ENCODE data around the gene MIB1. TPM values are rescaled to one million over a fixed set of nuclear protein-coding genes. Genes with fewer than 3 reads are reported as not detected.
A peak's percentile ranks its signal among the peaks of the same experiment; 100 is the strongest.

The MIB1 gene
- total RNA-seq, 1 experiment from 2014 or later, result 66.3 TPM

DNA sequence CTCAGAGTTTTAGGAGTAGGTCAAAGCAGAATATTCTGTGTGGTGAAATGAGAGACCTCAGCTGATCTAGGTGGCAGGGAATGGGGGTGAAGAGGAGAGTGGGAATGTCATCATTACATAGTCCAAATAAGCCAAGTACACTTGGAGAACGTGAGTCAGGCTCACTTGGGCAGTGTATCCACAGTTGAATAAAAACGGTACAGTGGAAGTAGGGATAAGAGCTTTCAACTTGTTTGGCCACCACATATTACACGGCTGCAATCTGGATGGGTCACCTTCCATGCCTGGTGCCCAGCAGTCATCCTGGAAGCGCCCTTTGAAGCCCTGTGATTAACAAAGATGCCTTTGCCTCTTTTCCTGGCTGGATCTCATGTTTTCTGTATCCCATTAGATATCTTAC, 28.6 kb downstream of the MIB1 start:
- intact Hi-C loops (cut with micrococcal nuclease; ENCODE audit: unreplicated experiment), result no loop called here
- ChIA-PET POLR2A (no interaction called here), CTCF (no interaction called here)
- no peak overlapping the region for H3K4me3 ChIP-seq (ENCODE audit: low read depth in 2 of 2, low read length in 2 of 2)
- ATAC-seq (no peak), DNase-seq (ENCODE audit: low read depth, low spot score) (no peak)
- peaks cover 3% of the 10 kb centered on the region; the same call in 1 of the 2 replicates for H3K36me3 ChIP-seq (ENCODE audit: control insufficient read depth, insufficient read depth, low read length)
- in situ Hi-C loops (cut with HindIII; ENCODE audit: low pct_unique_long_range_greater_than_20kb, low sequenced_read_pairs), result no loop called here
- H3K4me1 ChIP-seq (ENCODE audit: control insufficient read depth, insufficient read depth, low read length), result no peaks in the 10 kb centered on the region
- no peak overlapping the region for H3K27ac ChIP-seq (ENCODE audit: low read length)
- no peaks in the 10 kb centered on the region for H3K9me3 ChIP-seq (ENCODE audit: control insufficient read depth, insufficient read depth, low read depth, low read length)
- BruUV-seq (replicated peaks), result TSS peak; percentile 23
- H3K27me3 ChIP-seq (ENCODE audit: control insufficient read depth, insufficient read depth, low read length), result no peaks in the 10 kb centered on the region
- TF ChIP-seq SIN3A (IDR thresholded peaks at IDR 0.05; ENCODE audit: borderline replicate concordance, insufficient read depth, low read depth, low read length) (no peak), POLR2AphosphoS5 (IDR thresholded peaks at IDR 0.05; ENCODE audit: low read depth, low read length) (no peak), TCF7L2 (IDR thresholded peaks at IDR 0.05; ENCODE audit: low read depth, low read length) (no peak)
- TF ChIP-seq, protein P1, sequence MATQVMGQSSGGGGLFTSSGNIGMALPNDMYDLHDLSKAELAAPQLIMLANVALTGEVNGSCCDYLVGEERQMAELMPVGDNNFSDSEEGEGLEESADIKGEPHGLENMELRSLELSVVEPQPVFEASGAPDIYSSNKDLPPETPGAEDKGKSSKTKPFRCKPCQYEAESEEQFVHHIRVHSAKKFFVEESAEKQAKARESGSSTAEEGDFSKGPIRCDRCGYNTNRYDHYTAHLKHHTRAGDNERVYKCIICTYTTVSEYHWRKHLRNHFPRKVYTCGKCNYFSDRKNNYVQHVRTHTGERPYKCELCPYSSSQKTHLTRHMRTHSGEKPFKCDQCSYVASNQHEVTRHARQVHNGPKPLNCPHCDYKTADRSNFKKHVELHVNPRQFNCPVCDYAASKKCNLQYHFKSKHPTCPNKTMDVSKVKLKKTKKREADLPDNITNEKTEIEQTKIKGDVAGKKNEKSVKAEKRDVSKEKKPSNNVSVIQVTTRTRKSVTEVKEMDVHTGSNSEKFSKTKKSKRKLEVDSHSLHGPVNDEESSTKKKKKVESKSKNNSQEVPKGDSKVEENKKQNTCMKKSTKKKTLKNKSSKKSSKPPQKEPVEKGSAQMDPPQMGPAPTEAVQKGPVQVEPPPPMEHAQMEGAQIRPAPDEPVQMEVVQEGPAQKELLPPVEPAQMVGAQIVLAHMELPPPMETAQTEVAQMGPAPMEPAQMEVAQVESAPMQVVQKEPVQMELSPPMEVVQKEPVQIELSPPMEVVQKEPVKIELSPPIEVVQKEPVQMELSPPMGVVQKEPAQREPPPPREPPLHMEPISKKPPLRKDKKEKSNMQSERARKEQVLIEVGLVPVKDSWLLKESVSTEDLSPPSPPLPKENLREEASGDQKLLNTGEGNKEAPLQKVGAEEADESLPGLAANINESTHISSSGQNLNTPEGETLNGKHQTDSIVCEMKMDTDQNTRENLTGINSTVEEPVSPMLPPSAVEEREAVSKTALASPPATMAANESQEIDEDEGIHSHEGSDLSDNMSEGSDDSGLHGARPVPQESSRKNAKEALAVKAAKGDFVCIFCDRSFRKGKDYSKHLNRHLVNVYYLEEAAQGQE (IDR thresholded peaks at IDR 0.05; ENCODE audit: insufficient read depth in 1 of 2, low read depth in 2 of 2, low read length in 1 of 2), result no peak
- TF ChIP-seq, protein P2, sequence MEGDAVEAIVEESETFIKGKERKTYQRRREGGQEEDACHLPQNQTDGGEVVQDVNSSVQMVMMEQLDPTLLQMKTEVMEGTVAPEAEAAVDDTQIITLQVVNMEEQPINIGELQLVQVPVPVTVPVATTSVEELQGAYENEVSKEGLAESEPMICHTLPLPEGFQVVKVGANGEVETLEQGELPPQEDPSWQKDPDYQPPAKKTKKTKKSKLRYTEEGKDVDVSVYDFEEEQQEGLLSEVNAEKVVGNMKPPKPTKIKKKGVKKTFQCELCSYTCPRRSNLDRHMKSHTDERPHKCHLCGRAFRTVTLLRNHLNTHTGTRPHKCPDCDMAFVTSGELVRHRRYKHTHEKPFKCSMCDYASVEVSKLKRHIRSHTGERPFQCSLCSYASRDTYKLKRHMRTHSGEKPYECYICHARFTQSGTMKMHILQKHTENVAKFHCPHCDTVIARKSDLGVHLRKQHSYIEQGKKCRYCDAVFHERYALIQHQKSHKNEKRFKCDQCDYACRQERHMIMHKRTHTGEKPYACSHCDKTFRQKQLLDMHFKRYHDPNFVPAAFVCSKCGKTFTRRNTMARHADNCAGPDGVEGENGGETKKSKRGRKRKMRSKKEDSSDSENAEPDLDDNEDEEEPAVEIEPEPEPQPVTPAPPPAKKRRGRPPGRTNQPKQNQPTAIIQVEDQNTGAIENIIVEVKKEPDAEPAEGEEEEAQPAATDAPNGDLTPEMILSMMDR (IDR thresholded peaks at IDR 0.05), result no peak

DNA sequence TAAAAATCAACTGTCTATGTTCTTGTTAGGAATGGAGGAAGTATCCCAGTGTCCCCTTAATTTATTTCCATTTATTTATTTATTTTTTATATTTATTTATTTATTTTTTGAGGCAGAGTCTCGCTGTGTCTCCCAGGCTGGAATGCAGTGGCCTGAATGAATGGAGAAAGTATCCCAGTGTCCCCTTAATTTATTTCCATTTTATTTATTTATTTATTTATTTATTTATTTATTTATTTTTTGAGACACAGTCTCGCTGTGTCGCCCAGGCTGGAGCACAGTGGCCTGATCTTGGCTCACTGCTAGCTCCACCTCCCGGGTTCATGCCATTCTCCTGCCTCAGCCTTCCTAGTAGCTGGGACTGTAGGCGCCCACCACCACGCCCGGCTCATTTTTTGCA, 34.1 kb downstream of the MIB1 start:
- in situ Hi-C loops (cut with HindIII; ENCODE audit: low pct_unique_long_range_greater_than_20kb, low sequenced_read_pairs), result no loop called here
- ATAC-seq (no peak), DNase-seq (ENCODE audit: low read depth, low spot score) (no peak)
- TF ChIP-seq POLR2AphosphoS5 (IDR thresholded peaks at IDR 0.05; ENCODE audit: low read depth, low read length) (no peak), SIN3A (IDR thresholded peaks at IDR 0.05; ENCODE audit: borderline replicate concordance, insufficient read depth, low read depth, low read length) (no peak), TCF7L2 (IDR thresholded peaks at IDR 0.05; ENCODE audit: low read depth, low read length) (no peak)
- TF ChIP-seq, protein P2 (IDR thresholded peaks at IDR 0.05), result no peak
- TF ChIP-seq, protein P1 (IDR thresholded peaks at IDR 0.05; ENCODE audit: insufficient read depth in 1 of 2, low read depth in 2 of 2, low read length in 1 of 2), result no peak
- H3K4me1 ChIP-seq (ENCODE audit: control insufficient read depth, insufficient read depth, low read length), result no peaks in the 10 kb centered on the region
- H3K9me3 ChIP-seq (ENCODE audit: control insufficient read depth, insufficient read depth, low read depth, low read length), result no peaks in the 10 kb centered on the region
- no peak overlapping the region for H3K4me3 ChIP-seq (ENCODE audit: low read depth in 2 of 2, low read length in 2 of 2)
- H3K27ac ChIP-seq (ENCODE audit: low read length), result no peak overlapping the region
- ChIA-PET CTCF (no interaction called here), POLR2A (no interaction called here)
- H3K36me3 ChIP-seq (ENCODE audit: control insufficient read depth, insufficient read depth, low read length), result peaks cover 6% of the 10 kb centered on the region; the same call in 1 of the 2 replicates
- intact Hi-C loops (cut with micrococcal nuclease; ENCODE audit: unreplicated experiment), result no loop called here
- BruUV-seq (replicated peaks), result no TSS peak
- H3K27me3 ChIP-seq (ENCODE audit: control insufficient read depth, insufficient read depth, low read length), result no peaks in the 10 kb centered on the region
